K562 (cell line): ENCODE data around the gene DNAJC18. TPM values are rescaled to one million over a fixed set of nuclear protein-coding genes. Genes with fewer than 3 reads are reported as not detected.
A peak's percentile ranks its signal among the peaks of the same experiment; 100 is the strongest.

Experiments used
- ASH1L ChIP-seq: fragments of 450-650 bp; IDR thresholded peaks from 2 replicates; pipeline ENCODE4 v1.6.1; 2018; ENCODE audit warnings: borderline replicate concordance, mild to moderate bottlenecking, low read depth; ENCODE audit not compliant: partially characterized antibody
- BHLHE40 ChIP-seq: IDR thresholded peaks from 2 replicates; pipeline ENCODE4 v1.6.1; 2011; ENCODE audit warnings: low read length, improper control_type of control experiment
- CBX5 ChIP-seq: IDR thresholded peaks from 2 replicates; pipeline ENCODE4 v1.6.1; 2014; ENCODE audit warnings: low read depth, borderline replicate concordance
- CREB3L1 ChIP-seq: fragments of 450-650 bp; IDR thresholded peaks from 2 replicates; pipeline ENCODE4 v1.6.1; 2014; ENCODE audit warnings: low read depth, mild to moderate bottlenecking, moderate library complexity, borderline replicate concordance
- CXXC5 ChIP-seq: fragments of 250-450 bp; sonication (Bioruptor Pico); IDR thresholded peaks from 2 replicates; pipeline ENCODE4 v1.8.0; 2022; ENCODE audit warnings: inconsistent platforms, mild to moderate bottlenecking, moderate library complexity
- ERF ChIP-seq: fragments of 450-650 bp; formaldehyde crosslinking; IDR thresholded peaks from 2 replicates; pipeline ENCODE4 v1.4.0; 2020; ENCODE audit warnings: mild to moderate bottlenecking, mixed read lengths
- ETV6 ChIP-seq, 3 experiments: fragments of 150-350 bp in 1 of 3; sonication (generic) in 1 of 3; formaldehyde crosslinking in 1 of 3; IDR thresholded peaks; 2 replicates each; pipeline versions ENCODE4 v1.6.1 to v1.8.0; 2014 to 2022; ENCODE audit warnings: borderline replicate concordance in 2 of 3, low read depth in 2 of 3, antibody characterized with exemption in 1 of 3, low read length in 1 of 3, mild to moderate bottlenecking in 1 of 3, missing genetic modification reagents in 1 of 3
- HMBOX1 ChIP-seq: sonication (generic); IDR thresholded peaks from 2 replicates; pipeline ENCODE4 v1.6.1; 2016
- HMGXB4 ChIP-seq: sonication (generic); formaldehyde crosslinking; IDR thresholded peaks from 2 replicates; pipeline ENCODE4 v1.8.1; 2023; ENCODE audit warnings: mild to moderate bottlenecking, missing genetic modification reagents
- JUNB ChIP-seq: fragments of 450-650 bp; formaldehyde crosslinking; conservative IDR thresholded peaks from 2 replicates; pipeline ENCODE4 v1.4.0; 2020; ENCODE audit warnings: mild to moderate bottlenecking
- KDM5B ChIP-seq: fragments of 200-600 bp; sonication (generic); IDR thresholded peaks from 2 replicates; pipeline ENCODE4 v1.6.1; 2012; ENCODE audit warnings: low read depth, mild to moderate bottlenecking, moderate library complexity, low read length, control low read depth, inconsistent platforms; ENCODE audit not compliant: insufficient replicate concordance
- MED1 ChIP-seq: sonication (generic); formaldehyde crosslinking; IDR thresholded peaks from 2 replicates; pipeline ENCODE4 v1.8.1; 2023; ENCODE audit warnings: missing genetic modification reagents, borderline replicate concordance
- MTA3 ChIP-seq: fragments of 450-650 bp; formaldehyde crosslinking; IDR thresholded peaks from 2 replicates; pipeline ENCODE4 v1.6.1; 2017; ENCODE audit warnings: mild to moderate bottlenecking, borderline replicate concordance
- NCOA4 ChIP-seq: fragments of 450-650 bp; IDR thresholded peaks from 2 replicates; pipeline ENCODE4 v1.6.1; 2018; ENCODE audit warnings: mild to moderate bottlenecking; ENCODE audit not compliant: partially characterized antibody
- NCOR1 ChIP-seq: fragments of 450-650 bp; IDR thresholded peaks from 2 replicates; pipeline ENCODE4 v1.6.1; 2016; ENCODE audit warnings: mild to moderate bottlenecking, moderate library complexity
- RBM15 ChIP-seq: fragments of 200-400 bp; formaldehyde crosslinking; IDR thresholded peaks from 2 replicates; pipeline ENCODE4 v1.6.1; 2018; ENCODE audit warnings: mild to moderate bottlenecking, low read length, moderate library complexity; ENCODE audit not compliant: insufficient read depth
- SMARCC2 ChIP-seq: fragments of 450-650 bp; IDR thresholded peaks from 2 replicates; pipeline ENCODE4 v1.6.1; 2017; ENCODE audit warnings: antibody characterized with exemption, moderate library complexity, mild to moderate bottlenecking, low read depth
- SP1 ChIP-seq: sonication (generic); formaldehyde crosslinking; IDR thresholded peaks from 2 replicates; pipeline ENCODE4 v1.8.1; 2022; ENCODE audit warnings: mild to moderate bottlenecking, missing genetic modification reagents
- TAL1 ChIP-seq: fragments of 450-650 bp; IDR thresholded peaks from 2 replicates; pipeline ENCODE4 v1.6.1; 2016; ENCODE audit warnings: mild to moderate bottlenecking
- TCF3 ChIP-seq: sonication (generic); formaldehyde crosslinking; IDR thresholded peaks from 2 replicates; pipeline ENCODE4 v1.4.0; 2020; ENCODE audit warnings: mild to moderate bottlenecking, missing genetic modification reagents
- XRCC5 ChIP-seq: fragments of 200-400 bp; formaldehyde crosslinking; IDR thresholded peaks from 2 replicates; pipeline ENCODE4 v1.6.1; 2017; ENCODE audit warnings: low read depth, mild to moderate bottlenecking, low read length
- ZC3H8 ChIP-seq: fragments of 450-650 bp; IDR thresholded peaks from 2 replicates; pipeline ENCODE4 v1.6.1; 2017
- ZNF232 ChIP-seq: sonication (generic); formaldehyde crosslinking; IDR thresholded peaks from 2 replicates; pipeline ENCODE4 v1.8.0; 2022; ENCODE audit warnings: mild to moderate bottlenecking, missing genetic modification reagents
- ZNF431 ChIP-seq: sonication (generic); formaldehyde crosslinking; IDR thresholded peaks from 2 replicates; pipeline ENCODE4 v1.8.0; 2022; ENCODE audit warnings: mild to moderate bottlenecking, missing genetic modification reagents
- ZNF77 ChIP-seq: fragments of 250-450 bp; sonication (Bioruptor Pico); IDR thresholded peaks from 2 replicates; pipeline ENCODE4 v1.5.0; 2020
- polyA plus RNA-seq, 8 experiments: library from polyadenylated mRNA; depleted of rRNA in 4 of 8; stranded (reverse) in 5 of 8; unstranded in 3 of 8; fragments of >200 nt; fragmentation: Nextera tagmentation in 2 of 8; fragmentation: Illumina TruSeq in 1 of 8; extraction: Ambion mirVana in 2 of 8; extraction: Trizol in 1 of 8; gene quantifications; 2 replicates each; pipeline versions ENCODE4 v1.2.1 to v1.2.3, GENCODE V29; 2011 to 2014; ENCODE audit warnings: inconsistent platforms in 1 of 8, missing spikeins in 1 of 8
- total RNA-seq, 7 experiments: library from RNA; depleted of rRNA in 6 of 7; stranded (reverse); fragments of >200 nt in 6 of 7; fragmentation: Illumina TruSeq in 2 of 7; extraction: Trizol in 2 of 7; gene quantifications; 2 replicates each; pipeline versions ENCODE4 v1.2.1 to v1.2.3, GENCODE V29; 2011 to 2021; ENCODE audit warnings: low replicate concordance in 1 of 7

DNAJC18 gene
- total and polyA plus RNA-seq, 9 of the 15 experiments (the other 6 are each of a cell fraction or from before 2014, with no cell fraction given), result 1.5 to 13.3 (median 7.5) TPM

GRCh38 chr5:139474890-139475791 lies 35.8 kb upstream of the DNAJC18 start (continued):
- TF ChIP-seq CREB3L1, result no peak
- no peak for TF ChIP-seq CBX5
- no peak for TF ChIP-seq ASH1L
- TF ChIP-seq JUNB, result no peak
- no peak for TF ChIP-seq ERF (CRISPR knock-in tag)
- TF ChIP-seq SP1 (CRISPR knock-in tag), result peak; percentile 73; the same call in 1 of the 2 replicates
- TF ChIP-seq HMBOX1, result peak; percentile 41; the same call in 1 of the 2 replicates
- TF ChIP-seq MTA3, result peak; percentile 66
- TF ChIP-seq HMGXB4, result no peak
- peak; percentile 75 for TF ChIP-seq TCF3 (CRISPR knock-in tag)
- TF ChIP-seq NCOR1, result peak; percentile 65
- TF ChIP-seq RBM15, result no peak
- no peak for TF ChIP-seq XRCC5
- no peak for TF ChIP-seq ZNF77
- peak; percentile 49 for TF ChIP-seq CXXC5 (CRISPR knock-in tag)
- TF ChIP-seq KDM5B, result no peak
- TF ChIP-seq ZNF431 (CRISPR knock-in tag), result no peak
- TF ChIP-seq NCOA4, result no peak
- no peak for TF ChIP-seq ZC3H8
- TF ChIP-seq SMARCC2, result no peak
- TF ChIP-seq ZNF232 (CRISPR knock-in tag), result no peak
- TF ChIP-seq ETV6 (IDR thresholded peaks at IDR 0.05; ENCODE audit: borderline replicate concordance in 1 of 2, low read depth in 2 of 2, low read length in 1 of 2), result peak; percentile 60 to 73; a peak in 2 of 4 replicates
- TF ChIP-seq ETV6 (CRISPR knock-in tag; IDR thresholded peaks at IDR 0.05; ENCODE audit: borderline replicate concordance), result no peak
- TF ChIP-seq TAL1, result peak; percentile 49
- TF ChIP-seq MED1 (CRISPR knock-in tag), result no peak
- peak; percentile 5; the same call in 1 of the 2 replicates for TF ChIP-seq BHLHE40
